Skeletal muscle tissue (tissue), 4 donors: Measurements from ENCODE around the gene DNAH14. TPM values are rescaled to one million over a fixed set of nuclear protein-coding genes. Genes with fewer than 3 reads are reported as not detected.
"Not testable (repeated sequence)": the region's sequence is repeated elsewhere in the genome, so short reads cannot be mapped to it uniquely, and the experiment has no call there.

Experiments
- H3K27ac ChIP-seq: one replicate; pipeline ENCODE4 v1.7.0; 2013; ENCODE audit warnings: mild to moderate bottlenecking, low read depth, low read length, inconsistent platforms
- H3K27me3 ChIP-seq, 3 donors: one replicate each; pipeline ENCODE4 v1.7.0; 2013; ENCODE audit warnings: low read length in 3 of 3; ENCODE audit not compliant: control insufficient read depth in 3 of 3, insufficient read depth in 3 of 3
- H3K36me3 ChIP-seq, 3 donors: one replicate each; pipeline ENCODE4 v1.7.0; 2013; ENCODE audit warnings: low read length in 3 of 3; ENCODE audit not compliant: control insufficient read depth in 3 of 3, insufficient read depth in 3 of 3
- H3K4me1 ChIP-seq, 3 donors: one replicate each; pipeline ENCODE4 v1.7.0; 2013; ENCODE audit warnings: low read length in 3 of 3, mild to moderate bottlenecking in 3 of 3; ENCODE audit not compliant: control insufficient read depth in 3 of 3, insufficient read depth in 3 of 3
- H3K4me3 ChIP-seq, 3 donors: one replicate each; pipeline ENCODE4 v1.7.0; 2013; ENCODE audit warnings: low read length in 3 of 3
- H3K9ac ChIP-seq, 3 donors: one replicate each; pipeline ENCODE4 v1.7.0; 2013; ENCODE audit warnings: low read length in 3 of 3, mild to moderate bottlenecking in 3 of 3, moderate library complexity in 2 of 3, low read depth in 1 of 3
- H3K9me3 ChIP-seq, 3 donors: one replicate each; pipeline ENCODE4 v1.7.0; 2013; ENCODE audit warnings: low read length in 3 of 3; ENCODE audit not compliant: control insufficient read depth in 3 of 3
- total RNA-seq: library from RNA; depleted of rRNA; stranded (reverse); fragments of >200 nt; gene quantifications from one replicate; pipeline ENCODE4 v1.2.3, GENCODE V29; 2014
- donor health status: Osteomylitis.

Gene DNAH14
- 12.5 TPM for total RNA-seq

GRCh38 chr1:224929335-224930237, at the start of gene DNAH14:
Gene DNAH14 (plus strand): TSS chr1:224929675. CDS start chr1:224952703, 23,028 bp downstream.
- Histone ChIP-seq H3K9ac (peak within 1 kb of the TSS in 1 of 3 donors; percentile 56), H3K4me1 (no peaks in the 10 kb centered on the region), H3K27me3 (peaks cover 0 to 6% (median 0%) of the 10 kb centered on the region in 3 donors), H3K27ac (no peak within 1 kb of the TSS), H3K4me3 (peak within 1 kb of the TSS; percentile 46 to 53 (median 51)), H3K36me3 (no peaks in the 10 kb centered on the region), H3K9me3 (peaks cover 3 to 8% (median 5%) of the 10 kb centered on the region in 3 donors)

GRCh38 chr1:224880593-224881307, 48.7 kb upstream of the DNAH14 start:
- no peaks in the 10 kb centered on the region for H3K4me1 ChIP-seq
- no peaks in the 10 kb centered on the region for H3K36me3 ChIP-seq
- no peaks in the 10 kb centered on the region for H3K9me3 ChIP-seq
- no peak overlapping the region for H3K27ac ChIP-seq
- no peak overlapping the region for H3K4me3 ChIP-seq
- H3K9ac ChIP-seq, result no peak overlapping the region
- H3K27me3 ChIP-seq, result peaks cover 0 to 14% (median 5%) of the 10 kb centered on the region in 3 donors

DNA sequence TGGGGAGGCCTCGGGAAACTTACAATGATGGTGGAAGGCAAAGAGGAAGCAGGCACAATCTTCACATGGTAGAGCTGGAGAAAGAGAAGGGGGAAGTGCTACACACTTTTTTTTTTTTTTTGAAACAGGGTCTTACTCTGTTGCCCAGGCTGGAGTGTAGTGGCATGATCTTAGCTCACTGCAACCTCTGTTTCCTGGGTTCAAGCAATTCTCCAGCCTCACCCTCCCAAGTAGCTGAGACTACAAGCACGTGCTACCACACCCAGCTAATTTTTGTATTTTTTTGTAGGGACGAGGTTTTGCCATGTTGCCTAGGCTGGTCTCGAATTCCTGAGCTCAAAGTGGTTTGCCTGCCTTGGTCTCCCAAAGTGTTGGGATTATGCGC, 48.2 kb upstream of the DNAH14 start:
- H3K9ac ChIP-seq, result not testable (repeated sequence)

DNA sequence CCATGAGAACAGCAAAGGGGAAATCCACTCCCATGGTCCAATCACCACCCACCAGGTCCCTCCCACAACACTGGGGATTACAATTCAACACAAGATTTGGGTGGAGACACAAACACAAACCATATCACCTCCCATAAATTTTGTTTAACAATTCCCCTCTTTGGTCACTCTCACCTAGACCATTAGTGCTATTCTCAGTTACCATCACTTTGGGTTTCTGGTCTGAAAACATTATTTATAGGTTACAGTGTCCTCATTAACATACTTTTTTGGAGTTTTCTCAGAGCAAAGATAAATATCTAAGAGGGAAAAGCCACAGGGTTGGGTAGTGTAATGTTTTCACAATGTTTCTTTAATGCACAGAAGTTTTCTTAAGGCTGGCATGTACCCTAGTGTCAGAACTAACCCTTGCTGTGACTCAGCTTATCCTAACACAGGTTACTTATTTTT, 47.7 kb upstream of the DNAH14 start:
- Histone ChIP-seq H3K9me3 (no peaks in the 10 kb centered on the region), H3K27me3 (peaks cover 0 to 9% (median 0%) of the 10 kb centered on the region in 3 donors), H3K4me3 (no peak overlapping the region)

More for the DNA sequence above, 48.2 kb upstream of the DNAH14 start:
- not testable (repeated sequence) for H3K27ac ChIP-seq, H3K27me3 ChIP-seq, H3K36me3 ChIP-seq, H3K4me1 ChIP-seq, H3K9me3 ChIP-seq, H3K4me3 ChIP-seq

GRCh38 chr1:224882264-224882663, 47.2 kb upstream of the DNAH14 start:
- Histone ChIP-seq H3K27me3 (peaks cover 0 to 9% (median 0%) of the 10 kb centered on the region in 3 donors), H3K4me3 (no peak overlapping the region), H3K36me3 (no peaks in the 10 kb centered on the region), H3K9ac (no peak overlapping the region), H3K27ac (no peak overlapping the region), H3K4me1 (no peaks in the 10 kb centered on the region), H3K9me3 (no peaks in the 10 kb centered on the region)

More for the DNA sequence above, 47.7 kb upstream of the DNAH14 start:
- Histone ChIP-seq H3K27ac (no peak overlapping the region), H3K36me3 (no peaks in the 10 kb centered on the region), H3K4me1 (no peaks in the 10 kb centered on the region), H3K9ac (no peak overlapping the region)

DNA sequence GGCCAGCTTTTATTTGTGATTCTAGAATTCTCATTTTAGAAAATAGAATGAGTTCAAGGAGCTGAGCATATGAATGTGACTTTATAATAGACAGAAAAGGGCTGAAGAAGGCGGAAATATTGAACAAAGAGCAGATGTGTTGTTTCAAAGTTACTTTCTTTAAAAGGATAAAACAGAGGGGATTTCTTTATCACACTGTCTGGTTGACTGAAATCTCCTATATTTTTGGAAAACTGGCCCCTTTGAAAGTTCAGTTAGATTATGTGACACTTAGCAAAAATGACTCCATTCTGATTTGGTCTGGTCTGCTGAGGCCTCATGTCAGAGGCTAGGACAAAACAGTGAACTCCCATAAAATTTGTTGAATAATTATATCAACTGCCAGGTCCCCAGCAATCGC, 46.4 kb upstream of the DNAH14 start:
- H3K36me3 ChIP-seq, result no peaks in the 10 kb centered on the region
- H3K9ac ChIP-seq, result no peak overlapping the region
- H3K27ac ChIP-seq, result no peak overlapping the region
- H3K4me3 ChIP-seq, result no peak overlapping the region
- no peaks in the 10 kb centered on the region for H3K4me1 ChIP-seq
- no peaks in the 10 kb centered on the region for H3K9me3 ChIP-seq
- peaks cover 0 to 8% (median 0%) of the 10 kb centered on the region in 3 donors for H3K27me3 ChIP-seq

GRCh38 chr1:224884361-224884801, 45.1 kb upstream of the DNAH14 start:
- Histone ChIP-seq H3K4me1 (no peaks in the 10 kb centered on the region), H3K4me3 (no peak overlapping the region), H3K9ac (no peak overlapping the region), H3K9me3 (no peaks in the 10 kb centered on the region), H3K36me3 (no peaks in the 10 kb centered on the region), H3K27me3 (peaks cover 0 to 2% (median 0%) of the 10 kb centered on the region in 3 donors), H3K27ac (no peak overlapping the region)

- H3K27ac ChIP-seq, H3K4me3 ChIP-seq, H3K27me3 ChIP-seq, H3K9ac ChIP-seq, H3K36me3 ChIP-seq, H3K4me1 ChIP-seq, H3K9me3 ChIP-seq: not testable (repeated sequence)
Observed at GRCh38 chr1:224885376-224885775, 44.1 kb upstream of the DNAH14 start.

GRCh38 chr1:224894915-224895314, 34.6 kb upstream of the DNAH14 start:
- Histone ChIP-seq H3K27me3 (no peaks in the 10 kb centered on the region), H3K36me3 (no peaks in the 10 kb centered on the region), H3K4me3 (no peak overlapping the region), H3K9me3 (no peaks in the 10 kb centered on the region), H3K4me1 (no peaks in the 10 kb centered on the region), H3K27ac (no peak overlapping the region), H3K9ac (no peak overlapping the region)
